HG03571 (cell line): ENCODE measurements around the gene CCDC136.

Experiments used
- ATAC-seq: cut with Tn5 transposase; IDR thresholded peaks from one replicate; pipeline ENCODE4 v1.9.1; 2021; ENCODE audit not compliant: unreplicated experiment

CCDC136 gene

DNA sequence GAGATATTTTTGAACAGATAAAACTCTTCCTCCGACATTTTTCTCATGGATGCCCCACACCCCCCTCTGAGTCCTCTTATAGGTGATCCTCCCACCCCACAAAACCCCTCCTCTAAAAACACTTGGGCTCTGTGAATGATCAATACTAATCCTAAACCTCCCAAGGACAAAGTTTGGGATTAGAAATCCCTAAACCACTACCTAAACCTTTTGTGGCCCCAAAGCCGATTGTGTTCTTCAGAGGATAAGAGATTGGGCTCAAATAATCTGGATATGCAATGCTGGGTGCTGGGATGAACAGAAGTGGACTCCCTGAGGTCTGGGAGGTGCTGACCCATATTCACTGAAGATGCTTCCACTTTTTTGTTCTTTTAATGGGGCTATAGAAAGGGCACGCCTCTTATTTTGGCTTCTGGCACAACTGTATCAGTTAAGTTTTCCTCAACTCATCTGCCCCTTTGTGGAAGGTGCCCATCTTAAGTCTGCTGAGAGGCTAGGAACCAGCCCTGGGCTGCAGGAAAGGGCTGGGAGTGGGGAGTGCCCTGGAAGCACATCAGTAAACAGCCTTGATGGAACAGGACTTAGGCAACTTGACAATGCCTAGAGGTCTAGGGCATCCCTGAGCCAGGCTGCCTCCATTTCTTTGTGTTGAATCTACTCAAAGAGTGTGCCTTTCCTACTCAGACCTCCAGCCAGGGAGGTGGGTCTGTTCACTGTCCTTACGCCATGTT, 15.9 kb upstream of the CCDC136 start, which contains the start of gene OPN1SW:
TSS of gene OPN1SW (minus strand) at position 51 of the 731 bp plus-strand sequence. CDS start at position 38, 13 bp downstream.
- no peak for ATAC-seq

- ATAC-seq: no peak
Observed at GRCh38 chr7:128777156-128778123, 14.3 kb upstream of the CCDC136 start.

- ATAC-seq: no peak
Observed at GRCh38 chr7:128778946-128779345, 12.8 kb upstream of the CCDC136 start.

- ATAC-seq: no peak
Observed at GRCh38 chr7:128781126-128781525, 10.6 kb upstream of the CCDC136 start.

DNA sequence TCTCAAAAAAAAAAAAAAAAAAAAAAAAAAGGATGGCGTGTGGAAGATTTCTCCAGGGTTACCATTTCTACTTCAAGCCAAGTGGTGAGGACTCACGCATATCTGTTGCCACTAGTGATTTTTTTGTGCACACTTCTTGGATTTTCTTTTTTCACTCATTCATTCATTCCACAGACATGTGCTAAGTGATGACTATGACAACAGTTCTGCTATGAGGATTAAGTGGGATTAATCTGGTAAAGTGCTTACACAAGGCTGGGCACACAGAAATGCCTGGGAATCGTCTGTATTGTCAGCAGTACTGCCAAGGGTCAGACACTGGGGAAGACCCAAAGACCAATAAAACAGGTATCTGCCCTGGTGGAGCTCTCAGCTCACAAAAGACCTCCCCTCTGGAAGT, 9.9 kb upstream of the CCDC136 start:
- ATAC-seq: no peak

- no peak for ATAC-seq
Observed at GRCh38 chr7:128783143-128783861, 8.5 kb upstream of the CCDC136 start.

GRCh38 chr7:128785738-128786137, 6.0 kb upstream of the CCDC136 start:
- no peak for ATAC-seq

- no peak for ATAC-seq
Observed at GRCh38 chr7:128788446-128789412, 3.0 kb upstream of the CCDC136 start.

DNA sequence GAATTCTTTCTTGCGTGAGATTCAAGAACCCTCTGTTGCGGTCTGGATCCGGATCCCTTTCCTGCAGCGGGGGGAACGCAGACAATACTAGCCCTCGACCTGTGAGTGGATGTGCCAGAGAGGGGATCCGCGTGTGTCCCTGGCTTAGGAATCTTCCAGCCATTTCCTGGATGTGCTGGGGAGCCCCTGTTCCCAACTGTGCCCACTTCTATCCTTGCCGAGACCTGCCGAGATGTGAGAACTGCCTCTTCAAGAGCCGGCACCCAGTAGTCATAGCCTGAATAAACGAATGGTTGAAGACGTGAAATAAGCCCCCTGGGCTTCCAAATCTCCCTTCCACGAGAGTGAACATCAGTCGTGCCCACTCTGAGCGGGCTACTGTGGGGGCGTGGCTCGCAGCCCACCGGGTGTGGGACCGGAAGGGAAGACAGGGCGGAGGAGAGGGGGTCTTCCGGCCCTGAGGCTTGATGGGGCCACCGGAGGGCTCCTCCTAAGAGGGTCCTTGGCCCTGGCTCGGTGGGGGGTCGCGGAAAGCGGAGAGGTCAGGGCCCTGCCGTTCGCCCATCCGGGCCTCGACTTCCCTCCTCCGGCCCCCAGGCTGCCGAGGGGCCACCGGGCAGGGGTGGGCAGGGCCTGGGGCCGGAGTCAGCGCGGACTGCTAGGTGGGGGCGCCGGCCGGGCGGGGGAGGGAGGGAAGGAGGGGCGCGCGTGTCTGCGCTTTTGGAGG, 1.3 kb upstream of the CCDC136 start:
- ATAC-seq: no peak

DNA sequence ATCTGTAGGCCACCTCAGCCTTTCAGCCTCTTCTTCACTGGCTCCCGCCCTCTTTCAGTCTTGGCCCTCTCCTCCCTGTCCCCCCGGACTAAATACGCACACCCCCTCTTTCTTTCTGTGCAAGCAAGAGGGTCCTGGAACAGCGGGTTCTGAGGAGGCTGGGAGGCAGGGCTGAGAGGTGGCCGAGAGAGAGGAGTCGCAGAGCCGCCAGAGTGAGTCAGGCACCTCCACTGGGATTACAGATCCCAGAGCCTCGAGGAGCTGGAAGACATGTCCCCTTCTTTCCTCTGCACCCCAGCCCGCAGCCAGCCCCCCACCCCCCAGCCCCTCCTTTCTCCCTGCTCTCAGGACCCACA, 182 bp downstream of the CCDC136 start:
- ATAC-seq: no peak

GRCh38 chr7:128792471-128793180, 858 bp downstream of the CCDC136 start:
- no peak for ATAC-seq

DNA sequence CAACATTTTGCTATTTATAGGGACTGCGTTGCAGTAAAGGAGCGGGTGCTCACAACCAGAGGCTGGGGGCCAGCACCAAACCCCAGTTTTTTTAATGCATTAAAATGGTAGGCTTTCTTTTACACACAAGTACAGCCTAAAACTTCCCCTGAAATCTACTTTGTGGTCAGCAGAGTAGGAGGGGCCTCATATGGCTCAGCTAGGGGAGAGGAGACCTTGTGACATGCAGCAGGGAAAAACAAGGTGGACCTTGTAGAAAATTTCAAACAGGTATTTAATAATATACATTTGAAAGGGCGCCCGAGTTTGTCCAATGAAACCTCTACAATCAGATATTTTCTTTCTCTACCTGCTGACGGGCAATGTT, 1.4 kb downstream of the CCDC136 start:
- no peak for ATAC-seq

GRCh38 chr7:128794020-128794419, 2.3 kb downstream of the CCDC136 start:
- no peak for ATAC-seq

GRCh38 chr7:128794436-128794835, 2.7 kb downstream of the CCDC136 start:
- no peak for ATAC-seq

DNA sequence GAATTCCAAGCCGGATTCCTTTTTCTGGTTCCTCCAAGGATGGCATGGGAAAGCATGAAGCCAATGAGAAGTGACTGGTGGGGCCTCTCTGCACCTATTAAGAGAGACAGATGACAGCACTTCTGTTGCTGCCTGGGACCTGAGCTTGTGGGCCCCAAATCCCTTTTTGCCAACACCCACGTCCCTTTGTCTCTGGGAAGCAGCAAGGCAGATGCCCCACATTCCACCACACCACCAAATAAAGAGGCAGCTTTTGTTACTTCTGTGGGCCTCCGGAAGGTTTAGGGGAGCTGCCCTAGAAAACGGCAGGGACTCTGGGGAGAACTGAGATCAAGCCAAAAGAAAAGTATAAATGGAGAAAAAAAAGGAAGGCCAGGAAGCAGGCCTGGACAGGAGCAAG, 3.4 kb downstream of the CCDC136 start:
- no peak for ATAC-seq

DNA sequence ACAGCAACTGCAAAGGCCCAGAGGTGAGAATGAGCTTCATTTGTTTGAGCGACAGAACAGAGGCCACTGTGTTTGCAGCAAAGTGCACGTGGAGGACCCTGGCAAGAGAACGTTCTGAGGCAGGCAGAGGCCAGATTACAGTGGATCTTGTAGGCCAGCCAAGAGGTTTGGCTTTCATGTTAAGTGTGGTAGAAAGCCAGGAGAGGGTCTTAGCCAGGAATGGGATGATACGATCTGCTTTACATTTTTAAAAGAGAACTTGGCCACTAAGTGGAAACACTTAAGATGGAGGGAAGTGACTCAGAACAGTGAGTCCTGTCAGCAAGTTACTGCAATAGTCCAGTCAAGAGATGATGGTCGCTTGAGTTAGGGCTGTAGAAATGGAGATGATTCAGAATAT, 4.6 kb downstream of the CCDC136 start:
- ATAC-seq: no peak

- ATAC-seq: no peak
Observed at GRCh38 chr7:128799451-128799850, 7.7 kb downstream of the CCDC136 start.

- no peak for ATAC-seq
Observed at GRCh38 chr7:128800567-128800966, 8.8 kb downstream of the CCDC136 start.

- ATAC-seq: no peak
Observed at GRCh38 chr7:128801003-128801402, 9.2 kb downstream of the CCDC136 start.
